CD14-positive monocyte (primary cell): Measurements from ENCODE around the gene PITRM1. TPM values are rescaled to one million over a fixed set of nuclear protein-coding genes. Genes with fewer than 3 reads are reported as not detected.

Source experiments
- DNase-seq, 3 donors: peaks; one replicate each; pipeline ENCODE4 v3.0.0-alpha.2; 2011 to 2022
- H2AFZ ChIP-seq: 2 replicates; pipeline ENCODE4 v1.6.0; 2012; ENCODE audit warnings: mild to moderate bottlenecking, low read depth, low read length, inconsistent platforms; ENCODE audit not compliant: insufficient read depth, poor library complexity, severe bottlenecking
- H3K27ac ChIP-seq, 2 donors: 1 replicate in 1 of 2; 2 replicates in 1 of 2; pipeline ENCODE4 v1.5.1; 2012 to 2013; ENCODE audit warnings: low read length in 2 of 2, control low read depth in 1 of 2, inconsistent platforms in 1 of 2, low read depth in 1 of 2, mild to moderate bottlenecking in 1 of 2
- H3K27me3 ChIP-seq, 2 donors: one replicate each; pipeline versions ENCODE4 v1.6.0 to v1.6.1; 2011 to 2013; ENCODE audit warnings: low read length in 2 of 2; ENCODE audit not compliant: control insufficient read depth in 2 of 2, insufficient read depth in 2 of 2
- H3K36me3 ChIP-seq, 2 donors: replicated peaks in 1 of 2; 1 replicate in 1 of 2; 2 replicates in 1 of 2; pipeline versions ENCODE4 v1.5.1 to v1.6.1; 2012 to 2013; ENCODE audit warnings: low read length in 2 of 2, control low read depth in 1 of 2, inconsistent platforms in 1 of 2, mild to moderate bottlenecking in 1 of 2; ENCODE audit not compliant: insufficient read depth in 2 of 2, control insufficient read depth in 1 of 2
- H3K4me1 ChIP-seq, 2 donors: 1 replicate in 1 of 2; 2 replicates in 1 of 2; pipeline versions ENCODE4 v1.5.1 to v1.6.1; 2012 to 2013; ENCODE audit warnings: low read length in 2 of 2, control low read depth in 1 of 2, inconsistent platforms in 1 of 2, mild to moderate bottlenecking in 1 of 2, moderate library complexity in 1 of 2; ENCODE audit not compliant: insufficient read depth in 2 of 2, control insufficient read depth in 1 of 2
- H3K4me2 ChIP-seq: replicated peaks from 2 replicates; pipeline ENCODE3; 2012; ENCODE audit warnings: low read length, moderate library complexity, mild to moderate bottlenecking; ENCODE audit not compliant: poor library complexity, severe bottlenecking; ENCODE audit errors: extremely low read depth
- H3K4me3 ChIP-seq, 3 experiments: fragments of 200-600 bp in 1 of 3; sonication (generic) in 1 of 3; replicated peaks in 1 of 3; 1 replicate in 2 of 3; 2 replicates in 1 of 3; pipeline ENCODE4 v1.5.1; 2011 to 2013; ENCODE audit warnings: low read length in 3 of 3, mild to moderate bottlenecking in 3 of 3, control low read depth in 2 of 3, low read depth in 2 of 3, inconsistent platforms in 1 of 3, moderate library complexity in 1 of 3
- H3K79me2 ChIP-seq: 2 replicates; pipeline ENCODE4 v1.6.0; 2012; ENCODE audit warnings: mild to moderate bottlenecking, control low read depth, inconsistent platforms, low read length, moderate library complexity; ENCODE audit not compliant: insufficient read depth
- H3K9ac ChIP-seq: 2 replicates; pipeline ENCODE4 v1.6.0; 2017; ENCODE audit warnings: low read length, mild to moderate bottlenecking; ENCODE audit not compliant: insufficient read depth, poor library complexity, severe bottlenecking
- H3K9me3 ChIP-seq, 2 donors: replicated peaks in 1 of 2; 1 replicate in 1 of 2; 2 replicates in 1 of 2; pipeline versions ENCODE4 v1.5.1 to v1.6.1; 2012 to 2013; ENCODE audit warnings: low read length in 2 of 2, control low read depth in 1 of 2; ENCODE audit not compliant: control insufficient read depth in 1 of 2, insufficient read depth in 1 of 2
- H4K20me1 ChIP-seq: 2 replicates; pipeline ENCODE4 v1.6.0; 2012; ENCODE audit warnings: mild to moderate bottlenecking, low read length, control low read depth, moderate library complexity; ENCODE audit not compliant: insufficient read depth
- H3K27ac Mint-ChIP-seq, 7 donors: one replicate each; pipeline ENCODE4 v1.8.0; 2020; ENCODE audit warnings: mild to moderate bottlenecking in 7 of 7, mixed read lengths in 7 of 7, moderate library complexity in 6 of 7, inconsistent platforms in 2 of 7
- H3K27me3 Mint-ChIP-seq, 3 donors: one replicate each; pipeline ENCODE4 v1.8.0; 2021 to 2022; ENCODE audit warnings: low read depth in 3 of 3, mild to moderate bottlenecking in 3 of 3, mixed read lengths in 3 of 3, moderate library complexity in 3 of 3, inconsistent platforms in 1 of 3
- H3K36me3 Mint-ChIP-seq, 2 donors: one replicate each; pipeline ENCODE4 v1.8.0; 2020; ENCODE audit warnings: mixed read lengths in 2 of 2, inconsistent platforms in 1 of 2, mild to moderate bottlenecking in 1 of 2
- H3K4me1 Mint-ChIP-seq: one replicate; pipeline ENCODE4 v1.8.0; 2020; ENCODE audit warnings: mild to moderate bottlenecking, mixed read lengths
- H3K4me3 Mint-ChIP-seq, 2 donors: one replicate each; pipeline ENCODE4 v1.8.0; 2020; ENCODE audit warnings: mild to moderate bottlenecking in 2 of 2, mixed read lengths in 2 of 2, moderate library complexity in 1 of 2
- H3K9me3 Mint-ChIP-seq, 7 donors: one replicate each; pipeline ENCODE4 v1.8.0; 2020 to 2022; ENCODE audit warnings: mixed read lengths in 7 of 7, mild to moderate bottlenecking in 6 of 7, moderate library complexity in 6 of 7, inconsistent platforms in 2 of 7
- WGBS: methylation state at CpG from one replicate; pipeline ENCODE4 v1.1.5; 2013; ENCODE audit warnings: missing lambda C conversion rate; ENCODE audit not compliant: insufficient coverage; 5-methylcytosine and 5-hydroxymethylcytosine counted together
- intact Hi-C, 2 donors: fragments of 100-400 bp; cut with micrococcal nuclease; formaldehyde crosslinking; loops; one replicate each; pipeline versions ENCODE4 v1.15.0 to v1.15.1; 2023
- polyA plus RNA-seq, 3 donors: library from polyadenylated mRNA; depleted of rRNA in 1 of 3; unstranded in 2 of 3; stranded (reverse) in 1 of 3; fragments of 300-500 nt in 2 of 3; fragments of >200 nt in 1 of 3; fragmentation: Illumina TruSeq in 2 of 3; gene quantifications; 1 replicate in 2 of 3; 2 replicates in 1 of 3; pipeline ENCODE4 v1.2.3, GENCODE V29; 2012 to 2021
- TF ChIP-seq, protein P1 (sequence below): fragments of 200-600 bp; IDR thresholded peaks from one replicate; pipeline ENCODE4 v1.8.0; 2022; ENCODE audit warnings: antibody characterized with exemption, mild to moderate bottlenecking

Gene PITRM1
- polyA plus RNA-seq, 3 donors = 15.3 to 45.7 (median 23.2) TPM

DNA sequence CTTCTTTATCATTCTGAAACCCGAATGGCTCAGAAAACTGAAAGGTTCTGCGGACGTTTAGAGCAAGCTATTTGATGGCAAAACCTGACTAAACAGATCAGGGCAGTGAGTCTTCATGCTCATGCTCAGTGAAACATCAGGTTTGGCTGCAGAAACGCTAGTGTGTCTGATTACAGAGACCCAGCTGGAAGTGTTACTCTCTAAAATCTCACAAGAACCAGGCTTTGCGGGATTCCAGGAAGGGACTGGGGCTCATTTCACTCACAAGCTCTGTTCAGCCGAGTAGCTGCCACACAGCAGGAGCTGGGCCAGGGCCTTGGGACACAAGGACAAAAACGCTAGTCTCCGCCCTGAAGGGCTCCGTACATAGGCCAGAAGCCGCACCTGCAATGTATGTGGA, 2.9 kb downstream of the PITRM1 start:
- DNase-seq = no peak
- no peaks in the 10 kb centered on the region for H3K27me3 ChIP-seq
- TF ChIP-seq, protein P1, sequence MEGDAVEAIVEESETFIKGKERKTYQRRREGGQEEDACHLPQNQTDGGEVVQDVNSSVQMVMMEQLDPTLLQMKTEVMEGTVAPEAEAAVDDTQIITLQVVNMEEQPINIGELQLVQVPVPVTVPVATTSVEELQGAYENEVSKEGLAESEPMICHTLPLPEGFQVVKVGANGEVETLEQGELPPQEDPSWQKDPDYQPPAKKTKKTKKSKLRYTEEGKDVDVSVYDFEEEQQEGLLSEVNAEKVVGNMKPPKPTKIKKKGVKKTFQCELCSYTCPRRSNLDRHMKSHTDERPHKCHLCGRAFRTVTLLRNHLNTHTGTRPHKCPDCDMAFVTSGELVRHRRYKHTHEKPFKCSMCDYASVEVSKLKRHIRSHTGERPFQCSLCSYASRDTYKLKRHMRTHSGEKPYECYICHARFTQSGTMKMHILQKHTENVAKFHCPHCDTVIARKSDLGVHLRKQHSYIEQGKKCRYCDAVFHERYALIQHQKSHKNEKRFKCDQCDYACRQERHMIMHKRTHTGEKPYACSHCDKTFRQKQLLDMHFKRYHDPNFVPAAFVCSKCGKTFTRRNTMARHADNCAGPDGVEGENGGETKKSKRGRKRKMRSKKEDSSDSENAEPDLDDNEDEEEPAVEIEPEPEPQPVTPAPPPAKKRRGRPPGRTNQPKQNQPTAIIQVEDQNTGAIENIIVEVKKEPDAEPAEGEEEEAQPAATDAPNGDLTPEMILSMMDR = no peak
- no peak overlapping the region for H3K4me3 Mint-ChIP-seq
- no peak overlapping the region for H3K27ac ChIP-seq
- H2AFZ ChIP-seq = no peak overlapping the region
- no peak overlapping the region for H3K4me3 ChIP-seq
- H3K4me1 ChIP-seq = peaks cover 18 to 25% of the 10 kb centered on the region in 2 donors
- H3K4me2 ChIP-seq = no peak overlapping the region
- peaks cover 26% of the 10 kb centered on the region for H3K4me1 Mint-ChIP-seq
- H3K79me2 ChIP-seq = peaks cover 14% of the 10 kb centered on the region
- no peak overlapping the region for H3K27ac Mint-ChIP-seq
- H3K36me3 Mint-ChIP-seq = peaks cover 49 to 50% of the 10 kb centered on the region in 2 donors
- no peaks in the 10 kb centered on the region for H3K9me3 ChIP-seq
- peaks cover 49 to 52% of the 10 kb centered on the region in 2 donors for H3K36me3 ChIP-seq
- WGBS = 98% methylated on average over 10 of the region's 10 CpGs
- no peaks in the 10 kb centered on the region for H4K20me1 ChIP-seq
- no peak overlapping the region for H3K9ac ChIP-seq
- intact Hi-C loops = loop anchor here (5.0 kb wide), 1 partner anchor 72 kb away; no protein-coding TSS in a partner anchor
- H3K27me3 Mint-ChIP-seq = peaks cover 0 to 5% (median 2%) of the 10 kb centered on the region in 3 donors
- peaks cover 0 to 4% (median 1%) of the 10 kb centered on the region in 7 donors for H3K9me3 Mint-ChIP-seq

DNA sequence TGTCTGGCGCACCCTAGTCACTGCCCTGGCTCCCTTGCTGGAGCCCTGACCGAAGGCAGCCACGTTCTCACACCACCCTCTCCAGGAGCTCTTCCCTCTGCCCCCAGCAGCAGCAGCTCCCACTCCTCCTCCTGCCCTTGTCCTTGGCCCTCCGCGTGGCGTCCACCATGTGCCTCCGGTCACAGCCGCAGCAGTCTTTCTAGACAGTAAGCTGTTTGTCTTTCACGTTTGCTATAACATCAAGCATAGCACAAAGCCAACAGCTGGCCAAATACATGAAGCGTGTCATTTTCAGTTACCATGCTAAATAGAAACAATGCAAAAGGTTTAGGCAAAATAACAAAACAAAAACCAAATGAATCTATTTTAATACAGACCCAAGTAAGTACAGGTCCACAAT, 3.3 kb downstream of the PITRM1 start:
- Histone ChIP-seq H3K4me1 (peaks cover 18 to 25% of the 10 kb centered on the region in 2 donors), H3K27ac (no peak overlapping the region), H3K4me2 (no peak overlapping the region), H3K9me3 (no peaks in the 10 kb centered on the region), H3K9ac (no peak overlapping the region), H3K27me3 (no peaks in the 10 kb centered on the region), H4K20me1 (no peaks in the 10 kb centered on the region), H3K79me2 (peaks cover 14% of the 10 kb centered on the region), H2AFZ (no peak overlapping the region), H3K4me3 (no peak overlapping the region), H3K36me3 (peaks cover 53 to 56% of the 10 kb centered on the region in 2 donors)
- peaks cover 0 to 5% (median 2%) of the 10 kb centered on the region in 3 donors for H3K27me3 Mint-ChIP-seq
- TF ChIP-seq, protein P1 = no peak
- H3K9me3 Mint-ChIP-seq = peaks cover 0 to 4% (median 1%) of the 10 kb centered on the region in 7 donors
- H3K27ac Mint-ChIP-seq = peak overlapping the region in 1 of 7 donors; percentile 28
- peaks cover 25% of the 10 kb centered on the region for H3K4me1 Mint-ChIP-seq
- no peak for DNase-seq
- no peak overlapping the region for H3K4me3 Mint-ChIP-seq
- intact Hi-C loops = no loop called here
- peaks cover 50 to 51% of the 10 kb centered on the region in 2 donors for H3K36me3 Mint-ChIP-seq
- WGBS = 99% methylated on average over 10 of the region's 10 CpGs
